ENCODE results near the gene RASSF8.

Gene RASSF8

DNA sequence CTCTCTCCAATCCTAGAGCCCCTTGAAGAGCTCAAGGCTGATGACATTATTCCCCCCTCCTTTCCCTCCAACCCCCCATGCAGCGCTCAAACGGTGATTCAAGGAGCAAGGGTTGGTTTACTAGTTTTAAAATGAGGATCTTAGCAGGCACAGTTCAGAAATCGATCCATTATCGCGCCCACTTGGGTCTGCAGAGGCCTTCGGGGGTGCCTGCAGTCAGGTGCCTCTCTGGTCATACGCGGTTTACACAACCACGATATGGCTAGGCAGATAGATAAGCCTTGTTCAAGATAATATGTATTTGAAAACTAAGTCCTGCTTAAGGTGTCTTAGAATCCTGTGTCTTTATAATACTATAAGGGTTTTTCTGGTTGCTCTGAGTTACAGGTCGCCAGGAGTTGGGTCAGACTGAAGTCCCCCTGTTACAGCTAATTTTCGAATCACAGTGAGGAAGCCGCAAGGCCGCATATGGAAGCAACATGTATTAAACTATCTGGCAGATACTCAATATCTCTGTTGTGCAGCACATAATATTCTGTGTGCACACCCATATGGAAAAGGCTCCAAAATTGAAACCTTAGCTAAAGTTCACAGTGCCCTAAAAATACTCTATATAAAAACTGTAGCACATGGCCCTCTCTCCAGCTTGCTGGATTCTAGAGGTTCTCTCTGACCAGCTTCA is 156.4 kb downstream of the RASSF8 start:
- no peak for TF ChIP-seq ZNF274 (IDR thresholded peaks at IDR 0.05; ENCODE audit: low read depth, low read length)
- H3K4me3 ChIP-seq (ENCODE audit: low read length) = peak overlapping the region; percentile 8; the same call in 1 of the 2 replicates

DNA sequence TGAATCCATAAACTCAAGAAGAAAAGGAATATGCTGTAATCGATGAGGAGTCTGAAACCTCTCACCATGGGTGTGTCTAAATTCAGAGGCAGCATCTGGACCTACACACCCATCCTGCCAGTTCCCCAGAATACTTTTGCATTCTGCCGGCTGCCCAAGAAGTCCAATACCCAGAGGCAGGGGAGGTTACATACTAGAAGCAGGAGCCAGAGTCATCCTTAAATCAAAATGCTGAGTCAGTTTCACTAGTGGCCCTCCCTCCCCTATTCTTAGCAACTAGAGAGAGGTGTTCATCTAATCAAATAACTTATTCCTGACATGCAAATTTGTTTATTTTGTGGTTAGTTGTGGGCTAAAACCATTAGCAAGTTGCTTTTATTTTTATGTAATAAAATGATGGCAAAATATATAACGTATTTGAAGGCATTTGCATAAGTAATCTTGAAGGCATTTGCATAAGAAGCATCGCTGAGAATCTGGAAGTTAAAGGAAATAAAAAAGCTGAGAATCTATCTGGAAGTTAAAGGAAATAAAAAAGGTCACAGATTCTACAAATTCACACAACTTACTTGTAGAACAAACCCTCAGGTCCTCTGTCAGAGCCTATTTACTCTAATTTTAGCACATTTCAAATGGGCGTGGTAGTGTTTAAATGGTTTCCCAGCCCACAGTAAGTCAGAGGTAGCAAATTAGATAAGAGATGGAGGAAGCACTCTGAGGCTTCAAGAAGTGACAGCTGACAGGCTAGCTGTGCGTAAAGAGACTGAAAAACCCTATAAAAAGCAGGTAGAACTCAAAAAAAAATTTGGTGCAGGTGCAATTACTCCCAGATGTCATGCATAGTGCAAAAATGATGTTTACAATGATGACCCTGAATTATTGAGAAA is 158.6 kb downstream of the RASSF8 start:
- TF ChIP-seq ZNF274 (IDR thresholded peaks at IDR 0.05; ENCODE audit: low read depth, low read length) = no peak
- no peak overlapping the region for H3K4me3 ChIP-seq (ENCODE audit: low read length)

DNA sequence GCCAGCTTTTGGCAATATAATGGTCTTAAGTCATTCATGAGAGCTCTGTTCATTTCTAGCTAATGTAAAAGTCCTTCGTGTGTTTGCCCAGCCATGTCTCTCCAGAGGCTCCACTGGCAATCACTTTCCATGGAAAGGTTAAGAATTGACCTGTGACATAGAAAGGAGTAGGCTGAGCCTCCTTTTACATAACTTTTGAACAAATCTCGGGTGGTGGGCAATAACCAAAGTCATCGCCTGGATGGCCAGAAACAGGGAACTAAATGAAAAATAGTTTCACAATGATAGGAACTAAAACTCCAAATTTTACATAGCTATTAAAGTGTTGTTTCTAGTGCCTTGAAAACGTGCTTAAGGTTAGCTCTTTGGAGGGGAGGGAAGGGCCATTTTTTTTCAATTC is 159.8 kb downstream of the RASSF8 start:
- no peak for TF ChIP-seq ZNF274 (IDR thresholded peaks at IDR 0.05; ENCODE audit: low read depth, low read length)
- H3K4me3 ChIP-seq (ENCODE audit: low read length) = no peak overlapping the region

DNA sequence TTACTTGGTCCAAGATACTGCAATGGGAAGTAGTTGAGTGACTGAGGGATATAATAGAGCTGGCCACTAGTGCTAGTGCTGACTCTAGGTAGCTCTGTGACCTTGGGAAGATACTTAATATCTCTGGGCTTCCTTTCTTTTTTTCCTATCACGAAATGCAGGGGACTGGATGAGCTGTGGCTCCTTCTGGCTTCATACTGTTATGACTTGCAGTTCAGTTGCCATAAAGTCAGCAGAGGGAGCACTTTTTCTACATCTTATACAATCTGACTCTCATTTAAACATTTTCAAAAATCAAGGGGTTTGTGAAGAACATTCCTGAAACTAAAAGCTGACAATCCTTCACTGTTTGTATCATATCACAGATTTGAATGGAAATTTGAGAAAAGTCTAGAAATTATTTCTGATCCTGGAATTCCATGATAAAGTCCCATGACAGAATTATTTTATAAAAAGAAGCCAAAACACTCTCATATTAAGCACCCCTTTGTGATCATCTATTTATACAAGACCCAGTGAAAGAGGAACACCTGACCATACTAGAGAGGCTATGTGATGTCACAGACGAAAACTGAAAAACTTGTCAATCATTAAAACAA is 161.0 kb downstream of the RASSF8 start:
- H3K4me3 ChIP-seq (ENCODE audit: low read length) = no peak overlapping the region
- no peak for TF ChIP-seq ZNF274 (IDR thresholded peaks at IDR 0.05; ENCODE audit: low read depth, low read length)

DNA sequence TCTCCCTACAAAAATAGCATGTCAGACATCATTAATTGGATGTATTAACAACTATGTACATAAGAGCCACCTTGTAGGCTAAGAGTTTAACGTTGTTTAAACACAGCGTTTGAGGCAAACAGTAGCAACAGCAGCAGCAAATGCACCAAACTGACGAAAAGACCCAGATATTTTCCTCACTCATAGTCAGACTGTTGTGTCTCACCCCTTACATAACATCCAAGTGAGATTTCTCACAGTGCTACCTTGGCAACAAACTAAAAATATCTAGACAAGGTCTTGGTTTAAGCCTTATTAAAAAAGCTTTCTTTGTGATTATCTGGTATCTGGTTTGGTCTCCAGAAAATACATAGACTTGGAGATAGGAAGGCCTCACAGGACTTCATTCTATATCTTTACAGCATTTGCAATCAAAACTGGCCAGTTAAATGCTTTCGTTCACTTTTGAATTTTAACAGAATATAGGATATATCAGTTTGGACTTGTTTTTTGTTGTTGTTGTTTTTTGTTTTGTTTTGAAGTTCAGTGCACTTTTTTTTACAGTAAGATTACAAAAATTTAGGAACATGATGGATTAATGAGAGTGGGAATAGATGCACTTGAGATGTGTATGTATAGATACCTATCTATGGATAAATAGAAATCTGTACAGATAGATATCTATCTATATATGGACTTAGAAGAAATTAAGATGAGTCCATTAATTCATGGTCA is 162.2 kb downstream of the RASSF8 start:
- no peak for TF ChIP-seq ZNF274 (IDR thresholded peaks at IDR 0.05; ENCODE audit: low read depth, low read length)
- no peak overlapping the region for H3K4me3 ChIP-seq (ENCODE audit: low read length)

DNA sequence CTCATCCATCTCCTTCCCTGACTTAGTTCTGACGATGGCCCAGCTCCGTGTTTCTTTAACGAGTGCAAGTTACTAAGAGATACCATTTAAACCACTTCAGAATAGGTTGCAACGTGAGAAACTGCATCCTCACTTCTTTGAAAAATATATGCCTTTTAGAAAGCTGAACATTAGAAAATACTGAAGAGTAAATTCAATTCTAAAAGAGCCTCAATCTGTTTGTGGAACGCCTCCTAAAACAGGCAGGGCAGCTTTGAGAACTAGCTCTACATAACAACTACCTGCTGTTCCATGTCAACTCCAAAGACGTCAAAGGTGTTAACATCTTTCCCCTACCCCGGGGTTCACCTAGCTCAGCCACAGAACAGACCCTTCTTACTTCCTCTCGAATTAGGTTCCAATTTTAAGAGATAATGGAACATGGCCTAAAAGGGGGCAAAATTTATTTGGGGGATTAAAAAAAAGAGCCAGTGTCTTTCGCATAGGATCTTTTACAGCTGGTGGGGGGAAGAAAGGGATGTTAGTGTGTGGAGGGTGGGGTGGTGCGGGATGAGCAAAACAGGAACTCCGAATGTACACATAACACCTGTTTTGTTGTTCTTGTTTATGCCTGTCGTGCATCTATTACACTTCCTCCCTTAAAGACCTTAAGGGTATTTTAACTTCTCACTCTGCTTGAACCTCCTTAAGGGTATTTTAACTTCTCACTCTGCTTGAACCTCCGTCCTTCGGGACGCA is 163.0 kb downstream of the RASSF8 start:
- TF ChIP-seq ZNF274 (IDR thresholded peaks at IDR 0.05; ENCODE audit: low read depth, low read length) = no peak
- H3K4me3 ChIP-seq (ENCODE audit: low read length) = peak overlapping the region; percentile 84; the same call in 1 of the 2 replicates

DNA sequence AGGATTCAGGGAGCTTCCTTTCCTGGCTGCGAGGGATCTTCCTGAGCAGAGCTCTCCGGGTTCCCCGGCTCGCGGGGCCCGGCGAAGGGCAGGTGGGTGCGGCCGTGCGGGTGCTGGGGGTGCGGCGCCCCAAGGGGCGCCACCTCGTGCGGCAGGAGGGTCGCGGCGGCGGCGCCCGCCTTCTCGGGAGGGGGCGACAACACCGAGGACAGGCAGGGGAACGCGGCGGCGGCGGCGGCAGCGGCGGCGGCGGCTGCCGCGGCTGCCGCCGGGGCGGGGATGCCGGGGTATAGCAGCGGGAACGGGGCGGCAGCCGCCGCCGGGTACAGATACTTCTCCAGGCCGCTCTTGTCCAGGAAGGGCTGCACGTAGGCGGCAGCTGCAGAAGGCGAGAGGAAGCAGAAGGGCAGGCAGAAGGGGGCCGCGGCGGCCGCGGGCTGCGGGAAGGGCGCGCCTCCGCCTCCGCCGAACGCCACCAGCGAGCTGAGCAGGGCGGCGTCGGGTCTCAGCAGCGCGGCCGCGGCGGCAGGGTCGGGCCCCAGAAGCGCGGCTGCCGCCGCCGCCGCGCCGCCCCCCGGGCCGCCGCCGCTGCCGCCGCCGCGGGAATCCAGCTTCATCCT is 163.7 kb downstream of the RASSF8 start:
- TF ChIP-seq ZNF274 (IDR thresholded peaks at IDR 0.05; ENCODE audit: low read depth, low read length) = no peak
- H3K4me3 ChIP-seq (ENCODE audit: low read length) = peak overlapping the region; percentile 84; the same call in 1 of the 2 replicates

DNA sequence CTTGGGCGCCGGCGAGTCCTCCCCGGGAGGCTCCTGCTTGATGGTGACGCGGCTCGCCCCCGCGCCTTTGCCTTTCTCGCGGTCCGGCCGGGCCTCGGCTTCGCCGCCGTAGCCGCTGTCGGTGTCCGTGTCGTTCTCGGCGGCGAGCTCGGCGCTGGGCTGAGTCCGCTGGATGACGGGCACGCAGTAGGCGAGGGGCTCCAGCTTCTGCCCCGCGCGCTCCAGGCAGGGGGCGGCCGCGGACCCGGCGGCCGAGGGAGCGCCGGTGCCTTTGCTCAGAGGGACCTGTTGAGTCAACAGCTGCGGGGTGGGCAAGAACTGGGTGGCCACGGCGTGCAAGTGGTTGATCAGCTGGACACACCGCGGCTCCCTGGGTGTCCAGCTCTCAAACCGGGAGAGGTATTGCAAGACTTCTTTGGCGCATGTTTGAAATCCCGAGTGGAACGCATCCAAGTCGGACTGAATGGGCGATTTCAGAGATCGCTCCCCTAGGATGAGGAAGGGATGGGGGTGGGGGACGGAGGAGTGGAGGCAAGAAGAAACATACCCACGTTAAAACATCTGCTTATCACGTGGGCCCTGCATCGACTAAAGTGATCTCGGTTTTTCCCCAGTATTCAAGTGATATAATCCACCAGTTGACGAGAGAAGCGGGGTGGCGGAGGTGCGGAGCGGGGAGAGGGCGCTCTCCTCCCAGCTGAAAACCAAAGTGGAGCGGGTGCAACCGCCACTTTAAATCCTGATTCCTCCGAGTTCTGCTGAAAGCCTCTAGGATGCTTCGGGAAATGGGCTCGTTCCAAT is 164.4 kb downstream of the RASSF8 start:
- no peak for TF ChIP-seq ZNF274 (IDR thresholded peaks at IDR 0.05; ENCODE audit: low read depth, low read length)
- peak overlapping the region; percentile 84; the same call in 1 of the 2 replicates for H3K4me3 ChIP-seq (ENCODE audit: low read length)

DNA sequence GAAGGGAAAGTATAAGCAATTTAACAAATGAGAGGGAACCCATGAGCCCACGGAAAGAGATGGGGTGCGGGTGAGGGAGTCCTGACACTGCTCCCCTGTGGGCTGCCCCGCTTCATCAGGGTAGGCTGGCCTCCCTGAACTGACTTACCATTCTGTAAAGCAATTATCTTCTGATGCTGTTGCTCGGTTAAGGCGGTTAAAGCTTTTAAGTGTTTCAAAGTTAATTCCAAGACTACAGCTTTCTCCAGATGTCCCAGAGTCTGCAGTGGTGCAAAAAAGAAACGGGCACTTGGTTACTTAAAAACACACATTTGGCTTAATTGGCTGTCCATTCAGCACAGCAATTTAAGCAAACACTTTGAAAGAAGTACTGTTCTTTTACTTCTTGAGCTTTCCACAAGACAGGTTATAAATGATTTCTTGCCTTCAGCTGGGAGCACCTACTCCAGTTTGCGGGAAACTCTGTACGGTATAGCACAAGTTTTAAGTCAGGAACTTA is 165.0 kb downstream of the RASSF8 start:
- no peak for TF ChIP-seq ZNF274 (IDR thresholded peaks at IDR 0.05; ENCODE audit: low read depth, low read length)
- H3K4me3 ChIP-seq (ENCODE audit: low read length) = peak overlapping the region; percentile 84; the same call in 1 of the 2 replicates

DNA sequence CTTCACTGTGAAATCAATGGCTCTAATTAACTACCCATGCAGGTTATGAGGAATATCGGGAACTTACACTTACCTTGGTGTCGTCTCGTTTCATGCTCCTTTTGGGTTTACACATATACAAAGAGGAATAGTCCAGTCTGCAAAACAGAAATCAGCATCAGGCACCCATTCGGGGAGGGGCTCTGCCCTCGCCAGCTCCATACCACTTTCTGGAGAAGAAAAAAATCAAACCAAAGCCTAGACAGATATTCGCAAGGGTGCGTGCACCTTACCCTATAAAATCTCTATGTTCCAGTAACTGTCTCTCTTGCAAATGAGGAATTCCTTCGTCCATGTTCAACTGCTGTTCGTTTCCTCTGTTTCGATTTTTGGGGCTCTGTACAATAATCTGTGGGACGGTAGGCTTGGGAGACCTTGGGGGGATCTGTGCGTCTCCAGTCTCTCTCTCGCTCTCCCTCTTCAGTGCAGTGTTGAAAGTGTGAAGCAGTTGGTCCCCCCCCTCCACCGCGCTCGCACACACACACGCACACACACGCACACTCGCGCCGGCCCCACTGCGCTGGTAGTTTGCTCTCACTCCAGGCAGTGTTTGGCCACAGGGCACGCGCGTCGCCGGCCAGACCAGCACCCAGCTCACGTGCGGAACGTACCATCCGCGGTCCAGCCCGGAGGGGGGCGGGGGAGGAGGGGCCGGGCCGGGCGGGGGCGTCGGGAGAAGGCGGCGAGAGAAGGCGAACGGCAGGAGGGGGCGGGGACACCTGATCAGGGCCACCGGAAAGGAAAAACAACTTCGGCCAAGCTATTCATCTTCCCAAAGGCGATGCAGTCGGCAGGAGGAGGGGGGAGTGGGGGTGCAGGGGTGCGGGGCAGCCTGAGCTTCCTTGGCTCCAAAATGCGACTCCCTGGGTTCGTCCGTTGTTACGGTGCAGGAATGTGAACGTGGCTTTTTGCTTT is 166.2 kb downstream of the RASSF8 start, which contains the start of gene BHLHE41:
TSS of gene BHLHE41 (minus strand) at position 592 of the 954 bp plus-strand sequence. CDS start at position 334, 258 bp downstream.
- TF ChIP-seq ZNF274 (IDR thresholded peaks at IDR 0.05; ENCODE audit: low read depth, low read length) = no peak
- peak within 1 kb of the TSS; percentile 74 for H3K4me3 ChIP-seq (ENCODE audit: low read length)

All from GM08714 (cell line).